Activated CD8-positive, alpha-beta memory T cell treated with anti-CD3 and anti-CD28 coated beads, Interleukin-2, amount 50 U/mL, for 24 hours (primary cell): Measurements from ENCODE around the gene SIK3.
"Not testable (repeated sequence)": the region's sequence is repeated elsewhere in the genome, so short reads cannot be mapped to it uniquely, and the experiment has no call there.

Source experiments
- DNase-seq: peaks from one replicate; pipeline ENCODE4 v3.0.0-alpha.2; 2020; ENCODE audit errors: extremely low read depth

Gene SIK3

DNA sequence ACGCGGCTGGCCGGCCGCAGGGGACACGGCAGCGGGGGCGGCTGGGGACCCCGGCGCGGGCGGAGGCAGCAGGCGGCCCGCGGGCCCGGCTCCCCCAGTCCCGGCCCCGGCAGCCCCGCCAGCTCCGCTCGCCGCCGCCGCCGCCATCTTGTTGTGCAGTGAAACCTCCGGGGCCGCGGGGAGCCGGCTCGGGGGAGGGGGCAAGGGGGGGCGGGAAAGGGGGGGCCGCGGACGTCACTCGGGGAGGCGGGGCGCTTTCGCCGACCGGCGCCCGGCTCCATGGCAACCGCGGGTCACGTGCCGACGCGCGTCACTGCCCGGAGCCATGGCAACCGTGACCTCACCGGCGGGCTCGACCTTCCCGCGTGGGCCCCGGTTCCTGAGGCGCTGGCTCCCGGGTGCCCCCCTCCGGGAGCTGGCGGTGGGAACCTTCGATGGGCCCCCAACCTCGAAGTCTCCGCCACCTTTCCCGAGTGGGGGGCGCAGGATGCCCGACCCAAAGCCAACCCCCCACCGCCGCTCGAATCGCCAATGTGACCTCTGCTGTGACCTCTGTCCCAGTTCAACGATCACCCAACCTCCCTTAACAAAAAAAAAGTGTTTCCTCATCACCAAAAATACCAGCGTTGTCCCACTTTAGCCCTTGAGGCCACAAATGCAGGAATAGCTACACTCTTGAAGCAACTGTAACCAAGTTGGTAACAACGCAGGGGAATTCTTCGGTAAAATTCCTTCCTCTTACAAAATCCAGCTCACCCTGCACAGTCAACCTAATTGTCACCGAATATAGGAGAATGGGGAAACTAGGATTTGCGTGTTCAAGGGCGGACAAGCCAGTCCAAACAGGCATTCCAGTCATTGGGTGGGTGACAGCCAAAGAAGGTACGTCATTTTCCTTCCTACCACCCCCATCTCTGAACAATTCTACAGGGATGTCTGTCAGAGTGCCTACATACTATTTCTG is at the start of gene SIK3:
TSS of gene SIK3 (minus strand) at position 160 of the 964 bp plus-strand sequence. CDS start at position 147, 13 bp downstream.
- peak; percentile 61 for DNase-seq

DNA sequence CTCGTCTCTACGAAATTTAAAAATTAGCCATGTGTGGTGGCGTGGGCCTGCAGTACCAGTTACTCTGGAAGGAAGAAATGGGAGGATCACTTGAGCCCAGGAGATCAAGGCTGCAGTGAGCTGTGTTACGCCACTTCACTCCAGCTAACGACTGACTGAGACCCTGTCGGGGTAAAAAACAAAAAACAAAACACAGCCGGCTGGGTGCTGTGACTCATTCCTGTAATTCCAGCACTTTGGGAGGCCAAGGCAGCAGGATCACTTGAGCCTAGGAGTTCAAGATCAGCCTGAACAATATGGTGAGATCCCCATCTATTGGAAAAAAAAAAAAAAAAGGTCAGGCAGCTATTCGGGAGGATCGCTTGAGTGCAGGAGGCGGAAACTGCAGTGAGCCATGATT is 48.3 kb upstream of the SIK3 start:
- DNase-seq = no peak

DNA sequence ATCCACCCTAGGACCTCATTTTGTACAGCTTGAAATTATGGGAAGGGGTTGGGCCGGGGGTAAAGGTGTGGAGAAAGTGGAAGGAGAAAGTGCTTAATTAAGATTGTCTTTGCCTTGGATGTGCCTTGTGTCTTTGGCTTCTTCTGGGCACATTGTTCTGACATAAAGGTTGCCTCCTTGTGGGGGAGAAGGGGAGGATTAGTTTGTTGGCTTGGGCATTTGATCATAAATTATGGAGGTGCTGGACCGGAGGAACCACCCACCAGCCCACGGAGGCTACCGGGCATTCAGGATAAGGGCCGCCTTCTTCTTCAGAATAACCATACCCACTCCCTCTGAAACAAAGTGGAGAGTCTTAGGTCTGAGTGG is 47.1 kb upstream of the SIK3 start:
- no peak for DNase-seq

DNA sequence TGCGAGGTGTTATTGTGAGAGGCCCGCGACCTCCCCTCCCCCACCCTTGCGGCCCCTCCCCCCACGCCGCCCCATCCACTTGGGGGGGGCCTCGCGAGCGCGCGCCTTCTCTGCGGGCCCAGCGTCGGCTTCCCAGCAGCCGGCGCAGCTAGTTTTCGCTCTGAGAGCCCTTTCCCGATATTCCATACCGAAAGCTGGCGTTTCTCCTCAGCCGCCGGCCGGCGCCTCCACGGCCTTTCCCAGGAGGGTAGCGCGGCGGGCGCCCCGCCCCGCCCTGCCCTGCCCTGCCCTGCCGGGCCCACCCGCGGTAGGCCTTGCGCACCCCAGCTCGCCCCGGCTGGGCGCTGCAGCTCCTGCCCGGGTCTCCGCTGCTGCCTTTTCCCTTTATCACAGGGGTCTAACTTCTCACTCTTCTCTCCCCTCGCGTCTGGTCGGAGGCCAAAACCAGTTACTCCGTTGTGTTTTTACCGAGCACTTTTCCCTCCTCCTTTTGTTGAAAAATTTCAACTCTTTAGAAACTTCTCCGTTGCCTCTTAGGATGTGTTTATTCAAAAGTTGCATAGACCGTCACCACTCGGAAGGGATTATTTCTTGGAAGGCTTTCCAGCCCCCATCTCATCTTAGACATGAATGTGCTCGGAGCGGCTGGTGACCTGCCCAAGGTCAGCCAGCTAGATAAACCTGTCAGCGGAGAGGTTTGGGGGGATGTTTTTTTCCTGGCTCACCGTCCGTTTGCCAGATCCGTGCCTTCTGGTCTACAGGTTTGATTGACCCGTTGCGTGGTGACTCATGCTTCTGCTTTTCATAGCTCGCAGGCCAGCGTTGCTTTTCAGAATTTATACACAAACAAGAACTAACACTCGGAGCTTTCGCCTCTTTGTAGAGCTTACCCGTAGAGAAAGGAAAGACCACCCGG is 46.5 kb upstream of the SIK3 start:
- DNase-seq = no peak

DNA sequence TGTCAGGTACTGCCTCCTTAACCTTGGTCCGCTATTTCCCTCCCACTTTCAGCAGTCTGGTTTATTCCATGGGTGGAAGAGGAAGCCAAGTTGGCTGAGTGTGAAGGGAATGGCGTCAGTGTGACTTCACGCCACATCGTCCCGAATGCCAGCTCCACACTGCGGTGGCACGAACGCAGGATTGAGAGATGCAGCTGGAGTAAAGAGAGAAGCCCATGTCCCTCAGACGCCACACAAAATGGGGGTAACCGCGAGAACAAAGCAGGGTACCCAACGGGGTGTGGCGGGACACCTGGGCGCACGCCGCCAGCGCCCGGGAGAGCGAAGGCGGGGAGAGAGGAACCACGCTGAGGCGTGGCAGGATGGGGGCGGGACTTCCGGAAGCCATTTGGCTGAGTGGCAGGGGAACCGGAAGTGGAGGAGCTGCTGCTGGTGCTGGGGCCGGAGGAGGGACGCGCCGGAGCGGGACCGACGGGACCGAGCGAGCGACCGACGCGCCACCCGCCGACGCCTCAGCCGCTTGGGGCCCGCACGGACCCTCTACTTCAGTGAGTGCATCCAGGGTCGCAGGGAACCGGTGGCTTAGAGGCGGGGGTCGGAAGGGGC is 45.7 kb upstream of the SIK3 start, which contains the start of gene PAFAH1B2:
TSS of gene PAFAH1B2 (plus strand) at position 417 of the 606 bp plus-strand sequence. CDS start 8,161 bp downstream, outside the sequence.
- DNase-seq = peak; percentile 88

DNA sequence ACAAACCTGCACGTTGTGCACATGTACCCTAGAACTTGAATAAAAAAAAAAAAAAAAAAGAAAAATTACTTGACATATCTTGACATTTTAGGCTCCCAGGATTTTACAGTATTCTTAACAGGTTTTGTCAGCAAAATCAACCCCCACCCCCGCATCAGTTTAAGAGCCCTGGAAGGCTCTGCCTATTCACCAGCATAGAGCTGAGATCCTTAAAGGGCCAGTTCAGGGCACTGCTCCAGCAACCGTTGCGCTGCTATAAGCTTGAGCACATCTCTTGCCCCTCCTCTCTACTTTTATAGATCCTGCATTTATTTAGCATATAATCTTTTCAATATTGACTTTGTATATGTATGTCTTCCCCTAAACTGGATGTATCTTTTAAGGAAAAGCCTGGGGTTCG is 45.2 kb upstream of the SIK3 start:
- DNase-seq = no peak

DNA sequence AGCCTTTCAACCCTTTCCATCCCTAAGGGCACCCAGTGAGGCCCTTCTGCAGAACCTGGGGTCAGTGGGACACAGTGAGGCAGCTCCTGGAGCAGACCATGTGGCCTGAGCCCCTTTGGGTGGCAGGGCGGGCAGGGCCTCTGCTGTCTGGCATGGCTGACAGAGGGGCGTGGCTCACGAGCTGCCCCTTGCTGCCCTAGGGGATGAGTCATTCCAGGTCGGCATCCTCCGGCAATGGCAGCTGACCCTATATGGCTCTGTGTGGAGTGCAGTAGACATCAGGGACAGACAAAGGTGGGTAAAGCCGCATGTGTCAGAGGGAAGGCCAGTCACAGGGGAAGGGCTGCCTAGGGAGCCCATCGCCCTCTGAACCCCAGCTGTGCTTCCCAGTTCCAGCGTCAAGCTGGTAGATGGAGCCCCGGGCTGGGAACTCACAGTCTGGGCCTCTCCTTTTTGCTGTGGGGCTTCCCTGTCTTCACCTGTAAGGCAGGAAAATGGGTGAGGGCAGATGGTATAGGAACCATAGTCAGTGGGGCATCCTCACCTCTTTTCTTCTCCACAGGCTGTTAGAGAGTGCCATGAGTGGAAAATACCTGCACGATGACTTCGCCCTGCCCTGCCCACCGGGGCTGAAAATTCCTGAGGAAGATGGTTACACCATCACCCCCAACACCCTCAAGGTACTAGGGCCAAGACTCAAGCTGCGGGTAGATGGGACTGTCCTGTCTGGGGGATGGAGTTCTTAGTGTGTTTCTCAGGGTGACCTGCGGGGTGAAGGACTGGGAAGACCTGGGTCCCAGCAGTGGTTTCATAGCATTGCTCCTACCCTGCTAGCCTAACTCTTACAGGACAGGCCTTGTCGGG is 39.2 kb upstream of the SIK3 start:
- not testable (repeated sequence) for DNase-seq

DNA sequence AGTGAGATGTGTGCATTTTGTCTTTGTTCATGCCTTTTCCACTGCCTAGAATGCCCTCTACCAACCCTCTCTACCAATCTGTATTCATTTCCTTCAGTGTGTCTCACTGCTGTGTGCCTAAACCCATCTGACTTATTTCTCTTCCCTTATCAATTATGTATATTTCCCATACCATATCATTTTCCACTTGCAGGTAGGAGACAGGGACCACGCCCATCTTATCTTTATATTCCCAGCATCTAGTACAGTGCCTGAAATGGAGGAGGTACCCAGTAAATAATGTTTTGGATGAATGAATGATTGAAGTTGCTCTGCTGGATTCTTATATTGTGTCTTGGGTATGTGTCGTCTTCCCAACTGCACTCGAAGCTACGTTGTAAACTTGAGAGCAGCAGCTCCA is 36.8 kb upstream of the SIK3 start:
- DNase-seq = not testable (repeated sequence)

DNA sequence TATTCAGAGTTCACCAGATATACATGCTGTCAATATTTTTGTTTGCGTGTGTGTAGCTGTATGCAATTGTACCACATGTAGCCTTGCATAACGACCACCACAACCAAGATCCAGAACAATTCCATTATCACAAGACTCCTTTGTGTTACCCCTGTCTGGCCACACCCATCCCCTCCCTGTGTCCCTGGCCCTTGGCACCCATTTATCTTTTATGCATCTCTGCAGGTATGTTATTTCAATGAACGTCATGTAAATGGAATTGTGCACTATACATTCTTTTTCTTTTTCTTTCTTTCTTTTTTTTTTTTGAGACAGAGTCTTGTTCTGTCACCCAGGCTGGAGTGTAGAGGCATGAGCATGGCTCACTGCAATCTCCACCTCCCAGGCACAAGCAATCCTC is 36.2 kb upstream of the SIK3 start:
- DNase-seq = no peak

DNA sequence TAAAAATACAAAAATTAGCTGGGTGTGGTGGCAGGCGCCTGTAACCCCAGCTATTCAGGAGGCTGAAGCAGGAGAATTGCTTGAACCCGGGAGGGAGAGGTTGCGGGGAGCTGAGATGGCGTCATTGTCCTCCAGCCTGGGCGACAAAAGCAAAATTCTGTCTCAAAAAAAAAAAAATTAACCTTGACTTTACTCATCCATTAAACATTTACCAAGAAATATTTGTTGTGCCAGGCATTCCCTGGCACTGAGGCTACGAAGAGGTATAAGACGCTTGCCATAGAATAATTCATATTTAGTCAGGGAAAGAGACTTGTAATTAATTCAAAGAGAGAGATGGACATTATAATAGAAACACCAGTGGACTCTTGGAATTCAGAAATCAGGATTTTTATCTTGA is 32.7 kb upstream of the SIK3 start:
- DNase-seq = no peak

DNA sequence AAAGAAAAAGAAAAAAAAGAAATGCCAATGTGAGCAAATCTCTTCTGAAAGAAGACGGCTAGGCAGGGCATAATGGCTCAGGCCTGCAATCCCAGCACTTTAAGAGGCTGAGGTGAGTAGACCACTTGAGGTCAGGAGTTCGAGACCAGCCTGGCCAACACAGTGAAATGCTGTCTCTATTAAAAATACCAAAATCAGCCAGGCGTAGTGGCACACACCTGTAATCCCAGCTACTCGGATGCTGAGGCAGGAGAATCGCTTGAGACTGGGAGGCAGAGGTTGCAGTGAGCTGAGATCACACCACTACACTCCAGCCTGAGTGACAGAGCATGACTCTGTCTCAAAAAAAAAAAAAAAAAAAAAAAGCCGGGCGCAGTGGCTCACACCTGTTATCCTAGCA is 32.2 kb upstream of the SIK3 start:
- DNase-seq = not testable (repeated sequence)

DNA sequence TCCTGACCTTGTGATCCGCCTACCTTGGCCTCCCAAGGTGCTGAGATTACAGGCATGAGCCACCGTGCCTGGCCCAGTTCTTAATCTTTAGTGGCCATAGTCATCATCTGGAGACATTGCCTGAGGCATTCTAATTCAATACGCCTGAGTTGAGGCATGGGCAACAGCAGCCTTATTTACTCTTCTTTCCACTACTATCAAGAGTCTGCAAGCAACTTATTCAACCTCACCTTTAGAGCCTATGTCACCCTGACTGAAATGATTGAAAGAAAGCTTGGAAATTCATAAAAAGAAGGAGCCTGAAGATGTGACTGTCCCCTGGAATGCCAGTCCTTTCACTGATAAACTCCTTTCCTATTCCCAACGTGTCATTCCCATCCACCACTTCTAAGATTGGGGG is 30.1 kb upstream of the SIK3 start:
- no peak for DNase-seq

DNA sequence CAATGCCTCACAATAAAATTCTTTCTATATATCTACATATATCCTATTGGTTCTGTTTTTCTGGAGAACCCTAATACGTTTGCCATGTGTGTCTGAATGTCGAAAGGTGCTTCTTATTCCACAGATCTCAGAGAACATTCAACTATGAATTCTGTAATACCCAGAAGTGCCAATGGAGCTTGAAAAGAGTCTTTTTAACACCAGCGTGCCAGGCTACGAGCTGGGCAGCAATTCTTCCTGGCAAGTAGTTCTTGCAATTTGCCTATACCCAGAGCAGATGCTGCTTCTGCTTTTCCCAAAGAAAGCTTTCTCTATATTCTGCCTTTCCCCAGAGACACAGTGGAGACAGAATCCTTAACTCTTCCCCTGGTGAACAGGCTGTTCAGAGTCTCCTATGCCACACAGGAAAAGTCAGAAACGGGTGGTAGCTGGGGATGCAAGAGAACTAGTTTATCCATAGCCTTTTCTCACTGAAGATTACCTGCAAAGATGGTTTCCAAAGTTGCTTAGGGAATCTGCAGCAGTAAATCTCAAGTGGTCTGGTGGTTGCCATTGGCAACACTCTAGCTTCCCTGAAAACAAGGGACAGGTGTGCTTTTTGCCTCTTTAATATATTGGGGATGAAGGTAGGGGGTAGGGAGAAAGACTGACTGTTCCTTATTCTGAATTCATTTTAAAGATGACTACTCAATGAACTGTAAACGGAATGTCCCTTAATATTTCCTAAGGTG is 29.1 kb upstream of the SIK3 start:
- no peak for DNase-seq

DNA sequence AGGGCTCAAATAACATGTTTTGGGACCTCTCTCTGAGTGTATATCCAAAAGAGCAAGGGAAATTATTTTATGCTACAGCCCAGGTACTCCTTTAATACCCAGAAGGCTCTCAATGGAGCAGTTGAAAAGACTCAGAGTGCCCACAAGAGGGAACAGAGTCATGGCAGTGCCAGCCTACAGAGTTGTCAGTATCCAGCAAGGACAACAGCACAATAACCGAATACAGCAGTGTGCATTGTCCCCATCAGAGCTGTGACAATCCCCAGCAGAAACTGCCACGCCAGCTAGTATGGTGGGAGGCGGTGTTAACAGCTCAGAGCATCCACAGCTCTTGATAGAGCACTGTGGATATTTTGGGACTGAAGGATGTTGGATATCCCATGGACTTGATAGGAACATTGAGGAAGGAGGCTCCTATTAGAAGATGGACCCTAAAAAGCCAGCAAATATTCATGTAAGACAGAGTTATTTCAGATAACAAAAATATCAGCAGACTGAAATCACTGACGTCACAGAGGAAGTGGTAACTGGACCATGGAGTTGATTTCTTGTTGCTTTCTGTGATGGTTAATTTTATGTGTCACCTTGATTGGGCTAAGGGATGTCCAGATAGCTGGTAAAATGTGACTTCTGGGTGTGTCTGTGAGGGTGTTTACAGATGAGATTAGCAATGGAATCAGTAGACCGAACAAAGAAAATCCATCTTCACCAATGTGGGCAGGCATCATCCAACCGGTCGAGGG is 28.2 kb upstream of the SIK3 start:
- no peak for DNase-seq

DNA sequence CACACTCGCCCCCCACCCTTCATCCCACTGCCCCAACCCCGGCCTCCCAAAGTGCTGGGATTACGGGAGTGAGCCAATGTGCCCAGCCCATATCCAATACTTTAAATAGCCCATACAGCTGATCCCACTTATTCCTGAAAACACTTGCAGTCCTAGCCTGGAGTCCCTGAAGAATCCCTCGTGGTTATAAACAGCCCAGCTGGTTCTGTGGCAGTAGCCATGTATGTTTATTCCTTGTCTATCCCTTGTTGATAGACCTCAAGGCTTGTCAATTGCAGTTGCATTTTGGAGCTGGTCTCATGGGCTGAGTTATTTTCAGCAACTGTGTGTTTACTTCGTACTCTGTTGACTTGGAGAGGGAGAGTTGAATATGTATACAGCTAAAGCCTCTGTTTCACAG is 24.3 kb upstream of the SIK3 start:
- DNase-seq = no peak

DNA sequence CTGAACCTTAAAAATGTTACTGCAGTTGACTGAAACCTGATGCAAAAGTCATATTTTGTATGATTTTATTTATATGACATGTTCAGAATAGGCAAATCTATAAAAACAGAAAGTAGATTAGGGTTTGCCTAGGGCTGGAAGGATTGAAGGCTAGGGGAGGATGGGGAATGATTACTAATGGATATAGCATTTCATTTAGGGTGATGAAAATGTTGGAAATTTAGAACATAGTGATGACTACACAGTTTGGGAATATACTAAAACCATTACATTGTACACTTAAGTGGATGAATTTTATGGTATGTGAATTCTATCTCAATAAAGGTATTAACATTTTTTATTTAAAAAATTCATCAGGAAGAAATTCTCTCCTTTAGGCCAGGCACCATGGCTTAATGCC is 22.9 kb upstream of the SIK3 start:
- DNase-seq = no peak

DNA sequence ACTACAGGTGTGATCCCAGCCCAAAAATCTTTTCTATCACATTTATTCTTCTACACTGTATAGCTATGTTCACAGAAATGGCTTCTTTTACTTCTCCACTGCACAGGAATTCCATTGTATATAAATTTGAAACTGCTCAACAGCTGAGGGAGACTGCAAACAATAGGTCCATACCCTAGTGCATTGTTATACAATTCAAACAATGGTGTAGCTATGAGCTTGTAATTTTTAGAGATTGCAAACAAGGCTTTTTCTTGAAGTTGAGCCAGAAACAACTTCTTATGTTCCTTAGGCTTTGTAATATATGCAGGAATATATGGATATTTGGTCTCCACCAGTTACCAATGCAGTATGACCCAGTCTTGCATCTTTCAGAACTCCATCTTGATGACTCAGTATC is 19.5 kb upstream of the SIK3 start:
- no peak for DNase-seq

DNA sequence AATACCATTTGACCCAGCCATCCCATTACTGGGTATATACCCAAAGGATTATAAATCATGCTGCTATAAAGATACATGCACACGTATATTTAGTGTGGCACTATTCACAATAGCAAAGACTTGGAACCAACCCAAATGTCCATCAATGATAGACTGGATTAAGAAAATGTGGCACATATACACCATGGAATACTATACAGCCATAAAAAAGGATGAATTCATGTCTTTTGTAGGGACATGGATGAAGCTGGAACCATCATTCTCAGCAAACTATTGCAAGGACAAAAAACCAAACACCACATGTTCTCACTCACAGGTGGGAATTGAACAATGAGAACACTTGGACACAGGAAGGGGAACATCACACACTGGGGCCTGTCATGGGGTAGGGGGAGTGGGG is 14.7 kb upstream of the SIK3 start:
- DNase-seq = not testable (repeated sequence)

DNA sequence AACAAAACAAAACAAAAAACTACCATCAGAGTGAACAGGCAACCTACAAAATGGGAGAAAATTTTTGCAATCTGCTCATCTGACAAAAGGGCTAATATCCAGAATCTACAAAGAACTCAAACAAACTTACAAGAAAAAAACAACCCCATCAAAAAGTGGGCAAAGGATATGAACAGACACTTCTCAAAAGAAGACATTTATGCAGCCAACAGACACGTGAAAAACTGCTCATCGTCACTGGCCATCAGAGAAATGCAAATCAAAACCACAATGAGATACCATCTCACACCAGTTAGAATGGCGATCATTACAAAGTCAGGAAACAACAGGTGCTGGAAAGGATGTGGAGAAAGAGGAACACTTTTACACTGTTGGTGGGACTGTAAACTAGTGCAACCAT is 14.3 kb upstream of the SIK3 start:
- not testable (repeated sequence) for DNase-seq
